ENCODE measurements around the gene CFAP97. TPM values are rescaled to one million over a fixed set of nuclear protein-coding genes. Genes with fewer than 3 reads are reported as not detected.

CFAP97 gene
- total and polyA plus RNA-seq, 2 donors (not counting 1 experiment from before 2014, with no cell fraction given) = 11.3 to 32.0 TPM

DNA sequence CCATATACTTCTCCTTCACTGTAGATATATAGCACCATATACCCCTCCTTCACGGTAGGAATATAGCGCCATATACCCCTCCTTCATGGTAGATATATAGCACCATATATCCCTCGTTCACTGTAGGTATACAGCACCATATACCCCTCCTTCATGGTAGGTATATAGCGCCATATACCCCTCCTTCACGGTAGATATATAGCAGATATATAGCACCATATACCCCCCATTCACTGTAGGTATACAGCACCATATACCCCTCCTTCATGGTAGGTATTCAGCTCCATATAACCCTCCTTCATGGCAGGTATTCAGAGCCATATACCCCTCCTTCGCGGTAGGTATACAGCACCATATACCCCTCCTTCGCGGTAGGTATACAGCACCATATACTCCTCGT, 18.1 kb upstream of the CFAP97 start:
- Histone ChIP-seq H2AFZ (ENCODE audit: insufficient read depth, low read depth, low read length, poor library complexity, severe bottlenecking) (no peak overlapping the region), H3K9ac (ENCODE audit: low read length) (no peak overlapping the region), H3K4me3 (ENCODE audit: control extremely low read depth in 1 of 5, extremely low read depth in 1 of 5, insufficient read depth in 1 of 5, low read depth in 2 of 5, low read length in 4 of 5) (no peak overlapping the region), H3K79me2 (ENCODE audit: control insufficient read depth, insufficient read depth, low read length) (peaks cover 97% of the 10 kb centered on the region), H4K20me1 (ENCODE audit: control insufficient read depth, insufficient read depth, low read length, poor library complexity, severe bottlenecking) (peaks cover 50% of the 10 kb centered on the region), H3K4me2 (replicated peaks; ENCODE audit: low read depth, low read length, poor library complexity, severe bottlenecking) (no peak overlapping the region), H3K27me3 (replicated peaks in 1 of 4; ENCODE audit: control extremely low read depth in 1 of 4, control insufficient read depth in 3 of 4, insufficient read depth in 4 of 4, low read length in 3 of 4) (no peaks in the 10 kb centered on the region), H3K36me3 (replicated peaks in 1 of 2; ENCODE audit: control extremely low read depth in 1 of 2, control insufficient read depth in 1 of 2, extremely low read depth in 1 of 2, insufficient read depth in 2 of 2, low read length in 1 of 2) (peaks cover 0 to 7% of the 10 kb centered on the region in 2 experiments), H3K9me3 (ENCODE audit: control extremely low read depth in 1 of 3, control insufficient read depth in 2 of 3, insufficient read depth in 1 of 3, low read length in 2 of 3) (no peaks in the 10 kb centered on the region), H3K4me1 (ENCODE audit: control insufficient read depth in 2 of 2, insufficient read depth in 2 of 2, low read length in 2 of 2) (peaks cover 43 to 46% of the 10 kb centered on the region in 2 donors), H3K27ac (ENCODE audit: low read length in 2 of 2) (no peak overlapping the region)
- 88% methylated on average over 6 of the region's 10 CpGs for WGBS (ENCODE audit: insufficient coverage)
- ChIA-PET CTCF (no interaction called here), POLR2A (no interaction called here)
- intact Hi-C loops (cut with micrococcal nuclease) = no loop called here
- H3K27ac Mint-ChIP-seq = no peak overlapping the region
- DNase-seq (no peak), ATAC-seq (ENCODE audit: low read depth) (no peak)
- peak overlapping the region; percentile 38 for H3K4me3 Mint-ChIP-seq
- TF ChIP-seq EZH2 (IDR thresholded peaks at IDR 0.05; ENCODE audit: borderline replicate concordance, insufficient read depth, low read depth, low read length, poor library complexity, severe bottlenecking) = no peak
- TF ChIP-seq, protein P1, sequence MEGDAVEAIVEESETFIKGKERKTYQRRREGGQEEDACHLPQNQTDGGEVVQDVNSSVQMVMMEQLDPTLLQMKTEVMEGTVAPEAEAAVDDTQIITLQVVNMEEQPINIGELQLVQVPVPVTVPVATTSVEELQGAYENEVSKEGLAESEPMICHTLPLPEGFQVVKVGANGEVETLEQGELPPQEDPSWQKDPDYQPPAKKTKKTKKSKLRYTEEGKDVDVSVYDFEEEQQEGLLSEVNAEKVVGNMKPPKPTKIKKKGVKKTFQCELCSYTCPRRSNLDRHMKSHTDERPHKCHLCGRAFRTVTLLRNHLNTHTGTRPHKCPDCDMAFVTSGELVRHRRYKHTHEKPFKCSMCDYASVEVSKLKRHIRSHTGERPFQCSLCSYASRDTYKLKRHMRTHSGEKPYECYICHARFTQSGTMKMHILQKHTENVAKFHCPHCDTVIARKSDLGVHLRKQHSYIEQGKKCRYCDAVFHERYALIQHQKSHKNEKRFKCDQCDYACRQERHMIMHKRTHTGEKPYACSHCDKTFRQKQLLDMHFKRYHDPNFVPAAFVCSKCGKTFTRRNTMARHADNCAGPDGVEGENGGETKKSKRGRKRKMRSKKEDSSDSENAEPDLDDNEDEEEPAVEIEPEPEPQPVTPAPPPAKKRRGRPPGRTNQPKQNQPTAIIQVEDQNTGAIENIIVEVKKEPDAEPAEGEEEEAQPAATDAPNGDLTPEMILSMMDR (IDR thresholded peaks at IDR 0.05) = no peak
- no peaks in the 10 kb centered on the region for H3K27me3 Mint-ChIP-seq
- peaks cover 59% of the 10 kb centered on the region for H3K4me1 Mint-ChIP-seq
- H3K9me3 Mint-ChIP-seq (ENCODE audit: insufficient read depth) = no peaks in the 10 kb centered on the region

DNA sequence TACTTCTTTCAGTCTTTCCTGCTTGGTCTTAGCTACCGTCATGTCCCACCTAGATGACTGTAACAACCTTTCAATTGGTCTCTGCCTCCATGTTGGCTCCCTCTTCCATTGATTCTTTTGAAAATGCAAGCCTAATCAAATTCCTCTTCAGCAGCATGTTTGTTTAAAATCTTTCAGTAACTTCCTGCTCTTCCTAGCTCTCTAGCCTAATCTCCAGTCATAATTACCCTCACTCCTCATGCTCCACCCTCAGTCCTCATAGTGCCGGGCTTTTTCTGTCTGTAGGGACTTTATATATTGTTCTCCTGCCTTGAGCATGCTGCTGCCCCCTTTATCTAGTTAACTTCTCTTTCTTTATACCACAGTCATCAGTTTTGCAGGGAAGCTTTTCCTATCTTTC, 17.7 kb upstream of the CFAP97 start:
- peaks cover 47 to 49% of the 10 kb centered on the region in 2 donors for H3K4me1 ChIP-seq (ENCODE audit: control insufficient read depth in 2 of 2, insufficient read depth in 2 of 2, low read length in 2 of 2)
- POLR2A ChIA-PET = interaction anchor here (0.6 kb wide), 1 partner anchor 36 kb away, joined by 4 read pairs; no protein-coding TSS in a partner anchor
- peak overlapping the region; percentile 38 for H3K4me3 Mint-ChIP-seq
- peak overlapping the region; percentile 33 for H3K27ac Mint-ChIP-seq
- no peak overlapping the region for H2AFZ ChIP-seq (ENCODE audit: insufficient read depth, low read depth, low read length, poor library complexity, severe bottlenecking)
- H3K4me1 Mint-ChIP-seq = peaks cover 63% of the 10 kb centered on the region
- DNase-seq (no peak), ATAC-seq (ENCODE audit: low read depth) (no peak)
- intact Hi-C loops (cut with micrococcal nuclease) = no loop called here
- no peaks in the 10 kb centered on the region for H3K27me3 Mint-ChIP-seq
- H3K4me2 ChIP-seq (replicated peaks; ENCODE audit: low read depth, low read length, poor library complexity, severe bottlenecking) = no peak overlapping the region
- H3K27ac ChIP-seq (ENCODE audit: low read length in 2 of 2) = peak overlapping the region in 1 of 2 donors; percentile 73
- no peak overlapping the region for H3K4me3 ChIP-seq (ENCODE audit: control extremely low read depth in 1 of 5, extremely low read depth in 1 of 5, insufficient read depth in 1 of 5, low read depth in 2 of 5, low read length in 4 of 5)
- no peak overlapping the region for H3K9ac ChIP-seq (ENCODE audit: low read length)
- CTCF ChIA-PET = no interaction called here
- H3K79me2 ChIP-seq (ENCODE audit: control insufficient read depth, insufficient read depth, low read length) = peaks cover 97% of the 10 kb centered on the region
- peaks cover 0 to 7% of the 10 kb centered on the region in 2 experiments for H3K36me3 ChIP-seq (replicated peaks in 1 of 2; ENCODE audit: control extremely low read depth in 1 of 2, control insufficient read depth in 1 of 2, extremely low read depth in 1 of 2, insufficient read depth in 2 of 2, low read length in 1 of 2)
- H3K27me3 ChIP-seq (replicated peaks in 1 of 4; ENCODE audit: control extremely low read depth in 1 of 4, control insufficient read depth in 3 of 4, insufficient read depth in 4 of 4, low read length in 3 of 4) = no peaks in the 10 kb centered on the region
- no peaks in the 10 kb centered on the region for H3K9me3 ChIP-seq (ENCODE audit: control extremely low read depth in 1 of 3, control insufficient read depth in 2 of 3, insufficient read depth in 1 of 3, low read length in 2 of 3)
- TF ChIP-seq, protein P1 (IDR thresholded peaks at IDR 0.05) = no peak
- TF ChIP-seq EZH2 (IDR thresholded peaks at IDR 0.05; ENCODE audit: borderline replicate concordance, insufficient read depth, low read depth, low read length, poor library complexity, severe bottlenecking) = no peak
- peaks cover 46% of the 10 kb centered on the region for H4K20me1 ChIP-seq (ENCODE audit: control insufficient read depth, insufficient read depth, low read length, poor library complexity, severe bottlenecking)
- H3K9me3 Mint-ChIP-seq (ENCODE audit: insufficient read depth) = no peaks in the 10 kb centered on the region
- WGBS (ENCODE audit: insufficient coverage) = 100% methylated on average over 1 of the region's 2 CpGs
